CD14-positive monocyte (primary cell): Measurements from ENCODE around the gene LAPTM4A. TPM values are rescaled to one million over a fixed set of nuclear protein-coding genes. Genes with fewer than 3 reads are reported as not detected.

Experiments
- DNase-seq, 3 donors: peaks; one replicate each; pipeline ENCODE4 v3.0.0-alpha.2; 2011 to 2022
- H2AFZ ChIP-seq: 2 replicates; pipeline ENCODE4 v1.6.0; 2012; ENCODE audit warnings: mild to moderate bottlenecking, low read depth, low read length, inconsistent platforms; ENCODE audit not compliant: insufficient read depth, poor library complexity, severe bottlenecking
- H3K27ac ChIP-seq, 2 donors: 1 replicate in 1 of 2; 2 replicates in 1 of 2; pipeline ENCODE4 v1.5.1; 2012 to 2013; ENCODE audit warnings: low read length in 2 of 2, control low read depth in 1 of 2, inconsistent platforms in 1 of 2, low read depth in 1 of 2, mild to moderate bottlenecking in 1 of 2
- H3K27me3 ChIP-seq, 2 donors: one replicate each; pipeline versions ENCODE4 v1.6.0 to v1.6.1; 2011 to 2013; ENCODE audit warnings: low read length in 2 of 2; ENCODE audit not compliant: control insufficient read depth in 2 of 2, insufficient read depth in 2 of 2
- H3K36me3 ChIP-seq, 2 donors: replicated peaks in 1 of 2; 1 replicate in 1 of 2; 2 replicates in 1 of 2; pipeline versions ENCODE4 v1.5.1 to v1.6.1; 2012 to 2013; ENCODE audit warnings: low read length in 2 of 2, control low read depth in 1 of 2, inconsistent platforms in 1 of 2, mild to moderate bottlenecking in 1 of 2; ENCODE audit not compliant: insufficient read depth in 2 of 2, control insufficient read depth in 1 of 2
- H3K4me1 ChIP-seq, 2 donors: 1 replicate in 1 of 2; 2 replicates in 1 of 2; pipeline versions ENCODE4 v1.5.1 to v1.6.1; 2012 to 2013; ENCODE audit warnings: low read length in 2 of 2, control low read depth in 1 of 2, inconsistent platforms in 1 of 2, mild to moderate bottlenecking in 1 of 2, moderate library complexity in 1 of 2; ENCODE audit not compliant: insufficient read depth in 2 of 2, control insufficient read depth in 1 of 2
- H3K4me2 ChIP-seq: replicated peaks from 2 replicates; pipeline ENCODE3; 2012; ENCODE audit warnings: low read length, moderate library complexity, mild to moderate bottlenecking; ENCODE audit not compliant: poor library complexity, severe bottlenecking; ENCODE audit errors: extremely low read depth
- H3K4me3 ChIP-seq, 3 experiments: fragments of 200-600 bp in 1 of 3; sonication (generic) in 1 of 3; replicated peaks in 1 of 3; 1 replicate in 2 of 3; 2 replicates in 1 of 3; pipeline ENCODE4 v1.5.1; 2011 to 2013; ENCODE audit warnings: low read length in 3 of 3, mild to moderate bottlenecking in 3 of 3, control low read depth in 2 of 3, low read depth in 2 of 3, inconsistent platforms in 1 of 3, moderate library complexity in 1 of 3
- H3K79me2 ChIP-seq: 2 replicates; pipeline ENCODE4 v1.6.0; 2012; ENCODE audit warnings: mild to moderate bottlenecking, control low read depth, inconsistent platforms, low read length, moderate library complexity; ENCODE audit not compliant: insufficient read depth
- H3K9ac ChIP-seq: 2 replicates; pipeline ENCODE4 v1.6.0; 2017; ENCODE audit warnings: low read length, mild to moderate bottlenecking; ENCODE audit not compliant: insufficient read depth, poor library complexity, severe bottlenecking
- H3K9me3 ChIP-seq, 2 donors: replicated peaks in 1 of 2; 1 replicate in 1 of 2; 2 replicates in 1 of 2; pipeline versions ENCODE4 v1.5.1 to v1.6.1; 2012 to 2013; ENCODE audit warnings: low read length in 2 of 2, control low read depth in 1 of 2; ENCODE audit not compliant: control insufficient read depth in 1 of 2, insufficient read depth in 1 of 2
- H4K20me1 ChIP-seq: 2 replicates; pipeline ENCODE4 v1.6.0; 2012; ENCODE audit warnings: mild to moderate bottlenecking, low read length, control low read depth, moderate library complexity; ENCODE audit not compliant: insufficient read depth
- H3K27ac Mint-ChIP-seq, 7 donors: one replicate each; pipeline ENCODE4 v1.8.0; 2020; ENCODE audit warnings: mild to moderate bottlenecking in 7 of 7, mixed read lengths in 7 of 7, moderate library complexity in 6 of 7, inconsistent platforms in 2 of 7
- H3K27me3 Mint-ChIP-seq, 3 donors: one replicate each; pipeline ENCODE4 v1.8.0; 2021 to 2022; ENCODE audit warnings: low read depth in 3 of 3, mild to moderate bottlenecking in 3 of 3, mixed read lengths in 3 of 3, moderate library complexity in 3 of 3, inconsistent platforms in 1 of 3
- H3K36me3 Mint-ChIP-seq, 2 donors: one replicate each; pipeline ENCODE4 v1.8.0; 2020; ENCODE audit warnings: mixed read lengths in 2 of 2, inconsistent platforms in 1 of 2, mild to moderate bottlenecking in 1 of 2
- H3K4me1 Mint-ChIP-seq: one replicate; pipeline ENCODE4 v1.8.0; 2020; ENCODE audit warnings: mild to moderate bottlenecking, mixed read lengths
- H3K4me3 Mint-ChIP-seq, 2 donors: one replicate each; pipeline ENCODE4 v1.8.0; 2020; ENCODE audit warnings: mild to moderate bottlenecking in 2 of 2, mixed read lengths in 2 of 2, moderate library complexity in 1 of 2
- H3K9me3 Mint-ChIP-seq, 7 donors: one replicate each; pipeline ENCODE4 v1.8.0; 2020 to 2022; ENCODE audit warnings: mixed read lengths in 7 of 7, mild to moderate bottlenecking in 6 of 7, moderate library complexity in 6 of 7, inconsistent platforms in 2 of 7
- WGBS: methylation state at CpG from one replicate; pipeline ENCODE4 v1.1.5; 2013; ENCODE audit warnings: missing lambda C conversion rate; ENCODE audit not compliant: insufficient coverage; 5-methylcytosine and 5-hydroxymethylcytosine counted together
- intact Hi-C, 2 donors: fragments of 100-400 bp; cut with micrococcal nuclease; formaldehyde crosslinking; loops; one replicate each; pipeline versions ENCODE4 v1.15.0 to v1.15.1; 2023
- polyA plus RNA-seq, 3 donors: library from polyadenylated mRNA; depleted of rRNA in 1 of 3; unstranded in 2 of 3; stranded (reverse) in 1 of 3; fragments of 300-500 nt in 2 of 3; fragments of >200 nt in 1 of 3; fragmentation: Illumina TruSeq in 2 of 3; gene quantifications; 1 replicate in 2 of 3; 2 replicates in 1 of 3; pipeline ENCODE4 v1.2.3, GENCODE V29; 2012 to 2021
- TF ChIP-seq, protein P1 (sequence below): fragments of 200-600 bp; IDR thresholded peaks from one replicate; pipeline ENCODE4 v1.8.0; 2022; ENCODE audit warnings: antibody characterized with exemption, mild to moderate bottlenecking

The LAPTM4A gene
- polyA plus RNA-seq, 3 donors = 182 to 442 (median 421) TPM

GRCh38 chr2:20030224-20030623 is 21.2 kb downstream of the LAPTM4A start:
- intact Hi-C loops = no loop called here
- no peak for DNase-seq
- Histone ChIP-seq H2AFZ (no peak overlapping the region), H3K9ac (no peak overlapping the region), H4K20me1 (peaks cover 75% of the 10 kb centered on the region), H3K9me3 (no peaks in the 10 kb centered on the region), H3K27ac (no peak overlapping the region), H3K4me1 (no peaks in the 10 kb centered on the region), H3K27me3 (no peaks in the 10 kb centered on the region), H3K4me3 (no peak overlapping the region), H3K79me2 (peaks cover 4% of the 10 kb centered on the region), H3K4me2 (no peak overlapping the region), H3K36me3 (peaks cover 61 to 82% of the 10 kb centered on the region in 2 donors)
- peaks cover 4% of the 10 kb centered on the region for H3K4me1 Mint-ChIP-seq
- no peak overlapping the region for H3K4me3 Mint-ChIP-seq
- peaks cover 0 to 12% (median 5%) of the 10 kb centered on the region in 7 donors for H3K9me3 Mint-ChIP-seq
- WGBS = 100% methylated on average over 3 of the region's 6 CpGs
- peaks cover 0 to 3% (median 0%) of the 10 kb centered on the region in 3 donors for H3K27me3 Mint-ChIP-seq
- H3K36me3 Mint-ChIP-seq = peaks cover 76 to 83% of the 10 kb centered on the region in 2 donors
- TF ChIP-seq, protein P1, sequence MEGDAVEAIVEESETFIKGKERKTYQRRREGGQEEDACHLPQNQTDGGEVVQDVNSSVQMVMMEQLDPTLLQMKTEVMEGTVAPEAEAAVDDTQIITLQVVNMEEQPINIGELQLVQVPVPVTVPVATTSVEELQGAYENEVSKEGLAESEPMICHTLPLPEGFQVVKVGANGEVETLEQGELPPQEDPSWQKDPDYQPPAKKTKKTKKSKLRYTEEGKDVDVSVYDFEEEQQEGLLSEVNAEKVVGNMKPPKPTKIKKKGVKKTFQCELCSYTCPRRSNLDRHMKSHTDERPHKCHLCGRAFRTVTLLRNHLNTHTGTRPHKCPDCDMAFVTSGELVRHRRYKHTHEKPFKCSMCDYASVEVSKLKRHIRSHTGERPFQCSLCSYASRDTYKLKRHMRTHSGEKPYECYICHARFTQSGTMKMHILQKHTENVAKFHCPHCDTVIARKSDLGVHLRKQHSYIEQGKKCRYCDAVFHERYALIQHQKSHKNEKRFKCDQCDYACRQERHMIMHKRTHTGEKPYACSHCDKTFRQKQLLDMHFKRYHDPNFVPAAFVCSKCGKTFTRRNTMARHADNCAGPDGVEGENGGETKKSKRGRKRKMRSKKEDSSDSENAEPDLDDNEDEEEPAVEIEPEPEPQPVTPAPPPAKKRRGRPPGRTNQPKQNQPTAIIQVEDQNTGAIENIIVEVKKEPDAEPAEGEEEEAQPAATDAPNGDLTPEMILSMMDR = no peak
- peak overlapping the region in 2 of 7 donors; percentile 38 to 54 for H3K27ac Mint-ChIP-seq

- peaks cover 37 to 58% of the 10 kb centered on the region in 2 donors for H3K36me3 ChIP-seq
- H3K9me3 ChIP-seq = peaks cover 1 to 2% of the 10 kb centered on the region in 2 donors
- no peaks in the 10 kb centered on the region for H3K27me3 ChIP-seq
- H3K4me2 ChIP-seq = no peak overlapping the region
- DNase-seq = no peak
- H3K79me2 ChIP-seq = peaks cover 4% of the 10 kb centered on the region
- no peak overlapping the region for H3K9ac ChIP-seq
- intact Hi-C loops = no loop called here
- no peak overlapping the region for H3K4me3 ChIP-seq
- Mint-ChIP-seq H3K4me1 (peaks cover 11% of the 10 kb centered on the region), H3K27ac (peak overlapping the region in 1 of 7 donors; percentile 41), H3K9me3 (peaks cover 2 to 14% (median 6%) of the 10 kb centered on the region in 7 donors), H3K36me3 (peaks cover 53 to 60% of the 10 kb centered on the region in 2 donors), H3K4me3 (no peak overlapping the region), H3K27me3 (peaks cover 0 to 3% (median 0%) of the 10 kb centered on the region in 3 donors)
- H3K4me1 ChIP-seq = no peaks in the 10 kb centered on the region
- no peak overlapping the region for H3K27ac ChIP-seq
- TF ChIP-seq, protein P1 = no peak
- WGBS = 100% methylated on average over 1 of the region's 3 CpGs
- peaks cover 51% of the 10 kb centered on the region for H4K20me1 ChIP-seq
- no peak overlapping the region for H2AFZ ChIP-seq
Observed at GRCh38 chr2:20027705-20028434, 23.6 kb downstream of the LAPTM4A start.
